Effector memory CD4-positive, alpha-beta T cell (primary cell): Measurements from ENCODE around the gene BRCA1.

ENCODE experiments used
- DNase-seq, 3 donors: peaks; one replicate each; pipeline ENCODE4 v3.0.0-alpha.2; 2020
- H3K27ac ChIP-seq: 2 replicates; pipeline ENCODE4 v1.7.0; 2013; ENCODE audit warnings: mild to moderate bottlenecking, low read length, moderate library complexity; ENCODE audit not compliant: insufficient read depth, poor library complexity, severe bottlenecking
- H3K27me3 ChIP-seq: replicated peaks from 2 replicates; pipeline ENCODE4 v1.7.0; 2013; ENCODE audit warnings: mild to moderate bottlenecking, low read length; ENCODE audit not compliant: insufficient read depth, control insufficient read depth, poor library complexity, severe bottlenecking
- H3K36me3 ChIP-seq: 2 replicates; pipeline ENCODE4 v1.7.0; 2013; ENCODE audit warnings: mild to moderate bottlenecking, low read length, moderate library complexity; ENCODE audit not compliant: control insufficient read depth, insufficient read depth
- H3K4me1 ChIP-seq: 2 replicates; pipeline ENCODE4 v1.7.0; 2013; ENCODE audit warnings: low read length, mild to moderate bottlenecking; ENCODE audit not compliant: control insufficient read depth, insufficient read depth, poor library complexity, severe bottlenecking
- H3K4me3 ChIP-seq: 2 replicates; pipeline ENCODE4 v1.7.0; 2013; ENCODE audit warnings: low read length, low read depth, mild to moderate bottlenecking; ENCODE audit not compliant: insufficient read depth, poor library complexity, severe bottlenecking
- H3K9me3 ChIP-seq: 2 replicates; pipeline ENCODE4 v1.7.0; 2013; ENCODE audit warnings: mild to moderate bottlenecking, low read length, moderate library complexity; ENCODE audit not compliant: control insufficient read depth

The BRCA1 gene

GRCh38 chr17:43026595-43026994 lies 98.6 kb downstream of the BRCA1 start:
- H3K9me3 ChIP-seq = no peaks in the 10 kb centered on the region
- peaks cover 9% of the 10 kb centered on the region for H3K4me1 ChIP-seq
- no peaks in the 10 kb centered on the region for H3K36me3 ChIP-seq
- H3K27me3 ChIP-seq = no peaks in the 10 kb centered on the region
- no peak overlapping the region for H3K27ac ChIP-seq
- no peak overlapping the region for H3K4me3 ChIP-seq
- no peak for DNase-seq

GRCh38 chr17:43025766-43026537 lies 99.2 kb downstream of the BRCA1 start:
- Histone ChIP-seq H3K36me3 (no peaks in the 10 kb centered on the region), H3K9me3 (no peaks in the 10 kb centered on the region), H3K27me3 (no peaks in the 10 kb centered on the region), H3K27ac (no peak overlapping the region), H3K4me1 (peaks cover 9% of the 10 kb centered on the region), H3K4me3 (no peak overlapping the region)
- no peak for DNase-seq

- no peaks in the 10 kb centered on the region for H3K36me3 ChIP-seq
- H3K9me3 ChIP-seq = no peaks in the 10 kb centered on the region
- no peak overlapping the region for H3K27ac ChIP-seq
- H3K27me3 ChIP-seq = no peaks in the 10 kb centered on the region
- DNase-seq = no peak
- H3K4me3 ChIP-seq = peak overlapping the region; percentile 38
- H3K4me1 ChIP-seq = peaks cover 9% of the 10 kb centered on the region
These were observed 99.9 kb downstream of the BRCA1 start for GRCh38 chr17:43025290-43025657.

- Histone ChIP-seq H3K27ac (peak within 1 kb of the TSS; percentile 76), H3K27me3 (no peaks in the 10 kb centered on the region), H3K4me1 (peaks cover 9% of the 10 kb centered on the region), H3K36me3 (no peaks in the 10 kb centered on the region), H3K9me3 (no peaks in the 10 kb centered on the region), H3K4me3 (peak within 1 kb of the TSS; percentile 66)
- peak; percentile 71 for DNase-seq
These were observed 100.5 kb downstream of the BRCA1 start, which contains the start of gene RND2 for GRCh38 chr17:43024407-43025289. RND2 (plus strand) TSS chr17:43025231; CDS start chr17:43025348, 117 bp downstream.

GRCh38 chr17:43021741-43022512 lies 103.2 kb downstream of the BRCA1 start, which contains the start of gene VAT1:
VAT1 (minus strand) TSS chr17:43022385; CDS start chr17:43022322, 63 bp downstream.
- H3K27ac ChIP-seq = peak within 1 kb of the TSS; percentile 61
- peaks cover 17% of the 10 kb centered on the region for H3K4me1 ChIP-seq
- peak within 1 kb of the TSS; percentile 96 for H3K4me3 ChIP-seq
- H3K9me3 ChIP-seq = no peaks in the 10 kb centered on the region
- peak; percentile 35 to 57 (median 46) for DNase-seq
- H3K36me3 ChIP-seq = no peaks in the 10 kb centered on the region
- no peaks in the 10 kb centered on the region for H3K27me3 ChIP-seq

GRCh38 chr17:43020789-43021740 lies 104.1 kb downstream of the BRCA1 start:
- Histone ChIP-seq H3K9me3 (no peaks in the 10 kb centered on the region), H3K4me1 (peaks cover 17% of the 10 kb centered on the region), H3K27ac (peak overlapping the region; percentile 61), H3K27me3 (no peaks in the 10 kb centered on the region), H3K36me3 (no peaks in the 10 kb centered on the region), H3K4me3 (peak overlapping the region; percentile 96)
- peak in 1 of 3 donors; percentile 17 for DNase-seq

GRCh38 chr17:43020030-43020621 lies 105.0 kb downstream of the BRCA1 start:
- no peaks in the 10 kb centered on the region for H3K36me3 ChIP-seq
- H3K4me1 ChIP-seq = peaks cover 17% of the 10 kb centered on the region
- no peaks in the 10 kb centered on the region for H3K27me3 ChIP-seq
- peak overlapping the region; percentile 15 for H3K27ac ChIP-seq
- H3K4me3 ChIP-seq = no peak overlapping the region
- H3K9me3 ChIP-seq = no peaks in the 10 kb centered on the region
- DNase-seq = no peak

- peaks cover 12% of the 10 kb centered on the region for H3K4me1 ChIP-seq
- peak overlapping the region; percentile 15 for H3K27ac ChIP-seq
- H3K27me3 ChIP-seq = no peaks in the 10 kb centered on the region
- DNase-seq = no peak
- no peak overlapping the region for H3K4me3 ChIP-seq
- H3K9me3 ChIP-seq = no peaks in the 10 kb centered on the region
- H3K36me3 ChIP-seq = peaks cover 3% of the 10 kb centered on the region
These were observed 105.7 kb downstream of the BRCA1 start for GRCh38 chr17:43019418-43019817.
